ENCODE results near the gene RXRB.

GRCh38 chr6:33172688-33173534, 27.6 kb downstream of the RXRB start:
- TF ChIP-seq ZFP3 (CRISPR knock-in tag; IDR thresholded peaks at IDR 0.05) (no peak), ZNF70 (CRISPR knock-in tag; IDR thresholded peaks at IDR 0.05) (no peak), ISL1 (CRISPR knock-in tag; IDR thresholded peaks at IDR 0.05) (no peak), ZNF565 (CRISPR knock-in tag; conservative IDR thresholded peaks at IDR 0.05; ENCODE audit: low read depth) (no peak), GLIS3 (CRISPR knock-in tag; IDR thresholded peaks at IDR 0.05) (no peak)

Data from SK-N-SH treated with all-trans-retinoic acid at 6 μM for 48 hours (cell line).